GM23338 (cell line): ENCODE results near the gene TCEAL8.
"Not testable (repeated sequence)": the region's sequence is repeated elsewhere in the genome, so short reads cannot be mapped to it uniquely, and the experiment has no call there.

ENCODE experiments used
- EZH2 ChIP-seq: fragments of 200-600 bp; sonication (generic); IDR thresholded peaks from one replicate; pipeline ENCODE4 v1.8.0; 2017; ENCODE audit warnings: antibody characterized with exemption, mild to moderate bottlenecking, low read depth; ENCODE audit not compliant: unreplicated experiment
- EZH2phosphoT487 ChIP-seq: fragments of 200-600 bp; sonication (generic); IDR thresholded peaks from one replicate; pipeline ENCODE4 v1.8.1; 2018; ENCODE audit warnings: antibody characterized with exemption; ENCODE audit not compliant: unreplicated experiment
- POLR2AphosphoS5 ChIP-seq: IDR thresholded peaks from 2 replicates; pipeline ENCODE4 v1.6.1; 2016; ENCODE audit warnings: antibody characterized with exemption, low read depth
- REST ChIP-seq: IDR thresholded peaks from one replicate; pipeline ENCODE4 v1.6.1; 2018; ENCODE audit warnings: antibody characterized with exemption; ENCODE audit not compliant: unreplicated experiment
- TF ChIP-seq, protein P1 (sequence below), 2 experiments: fragments of 200-600 bp in 1 of 2; sonication (generic) in 1 of 2; conservative IDR thresholded peaks; 2 replicates each; pipeline versions ENCODE4 v1.5.1 to v1.6.1; 2016 to 2017; ENCODE audit warnings: antibody characterized with exemption in 2 of 2, low read depth in 2 of 2, mild to moderate bottlenecking in 2 of 2, moderate library complexity in 1 of 2

DNA sequence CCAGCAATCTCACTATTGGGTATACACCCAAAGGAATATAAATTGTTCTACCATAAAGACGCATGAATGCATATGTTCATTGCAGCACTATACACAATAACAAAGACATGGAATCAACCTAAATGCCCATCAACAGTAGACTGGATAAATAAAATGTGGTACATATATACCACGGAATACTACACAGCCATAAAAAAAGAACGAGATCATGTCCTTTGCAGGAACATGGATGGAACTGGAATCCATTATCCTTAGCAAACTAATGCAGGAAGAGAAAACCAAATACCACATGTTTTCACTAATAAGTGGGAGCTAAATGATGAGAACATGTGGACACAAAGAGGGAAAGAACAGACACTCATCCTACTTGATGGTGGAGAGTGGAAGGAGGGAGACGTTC is 29.0 kb downstream of the TCEAL8 start:
- TF ChIP-seq, protein P1, sequence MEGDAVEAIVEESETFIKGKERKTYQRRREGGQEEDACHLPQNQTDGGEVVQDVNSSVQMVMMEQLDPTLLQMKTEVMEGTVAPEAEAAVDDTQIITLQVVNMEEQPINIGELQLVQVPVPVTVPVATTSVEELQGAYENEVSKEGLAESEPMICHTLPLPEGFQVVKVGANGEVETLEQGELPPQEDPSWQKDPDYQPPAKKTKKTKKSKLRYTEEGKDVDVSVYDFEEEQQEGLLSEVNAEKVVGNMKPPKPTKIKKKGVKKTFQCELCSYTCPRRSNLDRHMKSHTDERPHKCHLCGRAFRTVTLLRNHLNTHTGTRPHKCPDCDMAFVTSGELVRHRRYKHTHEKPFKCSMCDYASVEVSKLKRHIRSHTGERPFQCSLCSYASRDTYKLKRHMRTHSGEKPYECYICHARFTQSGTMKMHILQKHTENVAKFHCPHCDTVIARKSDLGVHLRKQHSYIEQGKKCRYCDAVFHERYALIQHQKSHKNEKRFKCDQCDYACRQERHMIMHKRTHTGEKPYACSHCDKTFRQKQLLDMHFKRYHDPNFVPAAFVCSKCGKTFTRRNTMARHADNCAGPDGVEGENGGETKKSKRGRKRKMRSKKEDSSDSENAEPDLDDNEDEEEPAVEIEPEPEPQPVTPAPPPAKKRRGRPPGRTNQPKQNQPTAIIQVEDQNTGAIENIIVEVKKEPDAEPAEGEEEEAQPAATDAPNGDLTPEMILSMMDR (conservative IDR thresholded peaks at IDR 0.05; ENCODE audit: low read depth in 2 of 2) = not testable (repeated sequence)
- TF ChIP-seq EZH2, POLR2AphosphoS5, EZH2phosphoT487, REST: not testable (repeated sequence)
